ENCODE measurements around the gene ROBO3. TPM values are rescaled to one million over a fixed set of nuclear protein-coding genes. Genes with fewer than 3 reads are reported as not detected.

Gene ROBO3, protein sequence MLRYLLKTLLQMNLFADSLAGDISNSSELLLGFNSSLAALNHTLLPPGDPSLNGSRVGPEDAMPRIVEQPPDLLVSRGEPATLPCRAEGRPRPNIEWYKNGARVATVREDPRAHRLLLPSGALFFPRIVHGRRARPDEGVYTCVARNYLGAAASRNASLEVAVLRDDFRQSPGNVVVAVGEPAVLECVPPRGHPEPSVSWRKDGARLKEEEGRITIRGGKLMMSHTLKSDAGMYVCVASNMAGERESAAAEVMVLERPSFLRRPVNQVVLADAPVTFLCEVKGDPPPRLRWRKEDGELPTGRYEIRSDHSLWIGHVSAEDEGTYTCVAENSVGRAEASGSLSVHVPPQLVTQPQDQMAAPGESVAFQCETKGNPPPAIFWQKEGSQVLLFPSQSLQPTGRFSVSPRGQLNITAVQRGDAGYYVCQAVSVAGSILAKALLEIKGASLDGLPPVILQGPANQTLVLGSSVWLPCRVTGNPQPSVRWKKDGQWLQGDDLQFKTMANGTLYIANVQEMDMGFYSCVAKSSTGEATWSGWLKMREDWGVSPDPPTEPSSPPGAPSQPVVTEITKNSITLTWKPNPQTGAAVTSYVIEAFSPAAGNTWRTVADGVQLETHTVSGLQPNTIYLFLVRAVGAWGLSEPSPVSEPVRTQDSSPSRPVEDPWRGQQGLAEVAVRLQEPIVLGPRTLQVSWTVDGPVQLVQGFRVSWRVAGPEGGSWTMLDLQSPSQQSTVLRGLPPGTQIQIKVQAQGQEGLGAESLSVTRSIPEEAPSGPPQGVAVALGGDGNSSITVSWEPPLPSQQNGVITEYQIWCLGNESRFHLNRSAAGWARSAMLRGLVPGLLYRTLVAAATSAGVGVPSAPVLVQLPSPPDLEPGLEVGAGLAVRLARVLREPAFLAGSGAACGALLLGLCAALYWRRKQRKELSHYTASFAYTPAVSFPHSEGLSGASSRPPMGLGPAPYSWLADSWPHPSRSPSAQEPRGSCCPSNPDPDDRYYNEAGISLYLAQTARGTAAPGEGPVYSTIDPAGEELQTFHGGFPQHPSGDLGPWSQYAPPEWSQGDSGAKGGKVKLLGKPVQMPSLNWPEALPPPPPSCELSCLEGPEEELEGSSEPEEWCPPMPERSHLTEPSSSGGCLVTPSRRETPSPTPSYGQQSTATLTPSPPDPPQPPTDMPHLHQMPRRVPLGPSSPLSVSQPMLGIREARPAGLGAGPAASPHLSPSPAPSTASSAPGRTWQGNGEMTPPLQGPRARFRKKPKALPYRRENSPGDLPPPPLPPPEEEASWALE (N-terminal part only)
- 35.1 TPM for polyA plus RNA-seq (2012; ENCODE audit: insufficient read length, low read depth)

DNA sequence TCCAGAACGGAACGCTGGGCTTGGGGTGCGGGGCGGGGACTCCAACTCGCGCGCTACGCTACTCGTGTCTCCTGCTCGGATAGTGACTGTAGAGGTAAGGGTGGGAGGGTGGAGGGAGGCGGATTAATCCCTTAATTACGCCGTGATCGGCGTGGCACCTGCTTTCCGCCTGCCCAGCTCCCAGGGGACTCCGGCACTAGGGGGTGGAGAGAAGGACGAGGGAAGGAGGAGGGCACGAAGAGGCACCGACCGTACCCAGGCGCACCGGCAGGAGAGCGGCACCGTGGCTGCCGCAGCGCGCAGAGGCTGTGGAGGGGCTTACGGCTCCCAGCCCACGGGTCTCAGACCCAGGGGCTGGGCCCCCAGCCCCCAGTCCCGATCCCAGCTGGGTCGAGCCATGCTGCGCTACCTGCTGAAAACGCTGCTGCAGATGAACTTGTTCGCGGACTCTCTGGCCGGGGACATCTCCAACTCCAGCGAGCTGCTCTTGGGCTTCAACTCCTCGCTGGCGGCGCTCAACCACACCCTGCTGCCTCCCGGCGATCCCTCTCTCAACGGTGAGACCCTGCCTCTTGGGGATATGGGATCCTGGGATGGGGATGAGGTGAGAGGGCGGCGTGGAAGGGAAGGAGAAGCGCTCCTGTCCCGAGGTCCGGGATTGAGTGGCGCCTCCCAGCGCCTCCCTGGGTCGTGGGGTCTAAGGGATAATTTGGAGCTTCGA, at the start of gene ROBO3:
TSS of gene ROBO3 (plus strand) at position 252 of the 721 bp plus-strand sequence. CDS start at position 398, 146 bp downstream.
- TF ChIP-seq POLR2AphosphoS5 (IDR thresholded peaks at IDR 0.05; ENCODE audit: low read depth, low read length) (no peak), FOXP2 (optimal IDR thresholded peaks at IDR 0.05; ENCODE audit: borderline replicate concordance, extremely low read depth, extremely low read length, insufficient read depth) (no peak), SIN3A (IDR thresholded peaks at IDR 0.05; ENCODE audit: borderline replicate concordance, insufficient read depth, low read length) (no peak), TAF1 (IDR thresholded peaks at IDR 0.05; ENCODE audit: borderline replicate concordance, insufficient read depth, low read length) (no peak)
- TF ChIP-seq, protein P1, sequence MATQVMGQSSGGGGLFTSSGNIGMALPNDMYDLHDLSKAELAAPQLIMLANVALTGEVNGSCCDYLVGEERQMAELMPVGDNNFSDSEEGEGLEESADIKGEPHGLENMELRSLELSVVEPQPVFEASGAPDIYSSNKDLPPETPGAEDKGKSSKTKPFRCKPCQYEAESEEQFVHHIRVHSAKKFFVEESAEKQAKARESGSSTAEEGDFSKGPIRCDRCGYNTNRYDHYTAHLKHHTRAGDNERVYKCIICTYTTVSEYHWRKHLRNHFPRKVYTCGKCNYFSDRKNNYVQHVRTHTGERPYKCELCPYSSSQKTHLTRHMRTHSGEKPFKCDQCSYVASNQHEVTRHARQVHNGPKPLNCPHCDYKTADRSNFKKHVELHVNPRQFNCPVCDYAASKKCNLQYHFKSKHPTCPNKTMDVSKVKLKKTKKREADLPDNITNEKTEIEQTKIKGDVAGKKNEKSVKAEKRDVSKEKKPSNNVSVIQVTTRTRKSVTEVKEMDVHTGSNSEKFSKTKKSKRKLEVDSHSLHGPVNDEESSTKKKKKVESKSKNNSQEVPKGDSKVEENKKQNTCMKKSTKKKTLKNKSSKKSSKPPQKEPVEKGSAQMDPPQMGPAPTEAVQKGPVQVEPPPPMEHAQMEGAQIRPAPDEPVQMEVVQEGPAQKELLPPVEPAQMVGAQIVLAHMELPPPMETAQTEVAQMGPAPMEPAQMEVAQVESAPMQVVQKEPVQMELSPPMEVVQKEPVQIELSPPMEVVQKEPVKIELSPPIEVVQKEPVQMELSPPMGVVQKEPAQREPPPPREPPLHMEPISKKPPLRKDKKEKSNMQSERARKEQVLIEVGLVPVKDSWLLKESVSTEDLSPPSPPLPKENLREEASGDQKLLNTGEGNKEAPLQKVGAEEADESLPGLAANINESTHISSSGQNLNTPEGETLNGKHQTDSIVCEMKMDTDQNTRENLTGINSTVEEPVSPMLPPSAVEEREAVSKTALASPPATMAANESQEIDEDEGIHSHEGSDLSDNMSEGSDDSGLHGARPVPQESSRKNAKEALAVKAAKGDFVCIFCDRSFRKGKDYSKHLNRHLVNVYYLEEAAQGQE (IDR thresholded peaks at IDR 0.05; ENCODE audit: insufficient read depth in 1 of 2, low read depth in 2 of 2, low read length in 2 of 2): no peak

DNA sequence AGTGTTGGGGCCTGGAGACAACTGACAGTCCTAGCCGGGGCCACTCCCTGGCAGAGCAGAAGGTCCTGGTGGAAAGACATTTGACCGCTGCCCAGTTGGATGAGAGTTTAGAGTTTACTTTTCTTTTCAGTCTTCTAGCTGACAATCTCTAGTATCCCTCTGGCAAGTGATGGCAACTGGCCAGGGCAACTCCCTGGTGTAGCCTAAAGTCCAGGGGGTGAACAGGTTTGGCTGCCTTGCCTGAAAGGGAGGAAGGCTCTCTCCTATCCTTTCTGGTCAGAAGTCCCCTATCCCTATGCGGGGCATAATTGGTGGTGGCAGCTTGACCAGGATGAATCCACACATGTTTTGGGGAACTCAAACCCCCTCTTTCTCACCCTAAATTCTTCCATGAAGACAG, 48.2 kb upstream of the ROBO3 start:
- TF ChIP-seq SIN3A (IDR thresholded peaks at IDR 0.05; ENCODE audit: borderline replicate concordance, insufficient read depth, low read length): no peak
- no peak for TF ChIP-seq FOXP2 (optimal IDR thresholded peaks at IDR 0.05; ENCODE audit: borderline replicate concordance, extremely low read depth, extremely low read length, insufficient read depth)
- no peak for TF ChIP-seq POLR2AphosphoS5 (IDR thresholded peaks at IDR 0.05; ENCODE audit: low read depth, low read length)
- TF ChIP-seq TAF1 (IDR thresholded peaks at IDR 0.05; ENCODE audit: borderline replicate concordance, insufficient read depth, low read length): no peak
- TF ChIP-seq, protein P1 (IDR thresholded peaks at IDR 0.05; ENCODE audit: insufficient read depth in 1 of 2, low read depth in 2 of 2, low read length in 2 of 2): no peak

DNA sequence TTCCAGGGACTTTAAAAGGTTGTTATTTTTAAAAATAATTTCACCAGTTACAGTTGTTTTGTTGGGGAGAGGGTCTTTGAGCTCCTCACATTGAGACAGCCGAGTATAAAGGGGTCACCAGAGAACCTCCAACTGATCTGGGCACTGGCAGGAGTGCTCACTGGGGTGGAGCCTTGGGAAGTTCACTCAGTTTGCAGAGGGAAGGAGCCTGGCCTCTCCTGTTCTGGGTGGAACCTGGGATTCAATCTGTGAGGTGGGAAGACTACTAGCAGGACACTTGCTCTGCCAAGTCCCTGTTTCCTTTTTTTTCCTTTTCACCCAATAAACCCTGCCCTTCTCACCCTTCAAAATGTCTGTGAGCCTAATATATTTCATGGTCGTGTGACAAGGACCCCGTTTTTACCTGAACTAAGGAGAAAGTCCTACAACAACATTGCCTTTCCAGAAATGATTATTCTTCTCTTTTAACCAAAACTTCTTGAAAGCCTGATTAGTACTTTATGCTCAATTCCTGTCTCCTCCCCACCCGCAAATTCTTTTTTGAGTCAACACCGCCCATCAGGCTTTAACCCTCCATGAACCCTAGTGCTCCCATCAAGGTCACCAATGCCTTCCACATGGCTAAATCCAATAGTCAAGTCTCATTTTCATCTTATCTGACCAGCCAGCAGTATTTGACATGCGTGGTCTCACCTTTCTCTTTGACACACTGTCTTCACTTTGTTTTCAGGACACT, 43.1 kb upstream of the ROBO3 start:
- TF ChIP-seq TAF1 (IDR thresholded peaks at IDR 0.05; ENCODE audit: borderline replicate concordance, insufficient read depth, low read length) (no peak), FOXP2 (optimal IDR thresholded peaks at IDR 0.05; ENCODE audit: borderline replicate concordance, extremely low read depth, extremely low read length, insufficient read depth) (no peak), POLR2AphosphoS5 (IDR thresholded peaks at IDR 0.05; ENCODE audit: low read depth, low read length) (no peak), SIN3A (IDR thresholded peaks at IDR 0.05; ENCODE audit: borderline replicate concordance, insufficient read depth, low read length) (no peak)
- TF ChIP-seq, protein P1 (IDR thresholded peaks at IDR 0.05; ENCODE audit: insufficient read depth in 1 of 2, low read depth in 2 of 2, low read length in 2 of 2): no peak
